H1 (cell line): ENCODE results near the gene FLCN. TPM values are rescaled to one million over a fixed set of nuclear protein-coding genes. Genes with fewer than 3 reads are reported as not detected.

Source experiments
- CTCF ChIA-PET: fragments of 300-600 bp; sonication (Branson Sonifier 250); formaldehyde crosslinking; loops from one replicate; lab custom pipeline; 2021; ENCODE audit not compliant: partially characterized antibody; lab: Charles Lee
- POLR2A ChIA-PET: fragments of 300-600 bp; sonication (Branson Sonifier 250); formaldehyde crosslinking; loops from one replicate; lab custom pipeline; 2021; ENCODE audit warnings: inconsistent platforms; ENCODE audit not compliant: partially characterized antibody; lab: Charles Lee
- DNase-seq, 2 experiments: peaks; one replicate each; pipeline versions ENCODE4 v3.0.0 to v3.0.0-alpha.2; 2010 to 2022; ENCODE audit warnings: low spot score in 2 of 2, low read depth in 1 of 2, mixed read lengths in 1 of 2
- FAIRE-seq: peaks from 2 replicates; lab custom pipeline; 2011; peaks lifted over from hg19 to GRCh38; lab: Jason Lieb, UNC
- H2AFZ ChIP-seq: 2 replicates; pipeline ENCODE4 v1.8.1; 2012; ENCODE audit warnings: low read length, inconsistent platforms
- H2AK5ac ChIP-seq: 2 replicates; pipeline ENCODE4 v1.6.1; 2013; ENCODE audit warnings: low read depth, low read length
- H2BK120ac ChIP-seq: replicated peaks from 2 replicates; pipeline ENCODE3; 2013; ENCODE audit warnings: low read depth, low read length, inconsistent platforms
- H2BK12ac ChIP-seq: 2 replicates; pipeline ENCODE4 v1.6.1; 2013; ENCODE audit warnings: low read depth, low read length
- H2BK15ac ChIP-seq: 2 replicates; pipeline ENCODE4 v1.6.1; 2013; ENCODE audit warnings: low read length
- H2BK20ac ChIP-seq: 2 replicates; pipeline ENCODE4 v1.6.1; 2013; ENCODE audit warnings: low read length
- H2BK5ac ChIP-seq: 2 replicates; pipeline ENCODE4 v1.6.1; 2013; ENCODE audit warnings: low read depth, low read length
- H3K14ac ChIP-seq: 2 replicates; pipeline ENCODE4 v1.6.1; 2013; ENCODE audit warnings: inconsistent platforms; ENCODE audit not compliant: insufficient read length
- H3K18ac ChIP-seq: 2 replicates; pipeline ENCODE4 v1.6.1; 2013; ENCODE audit warnings: low read length; ENCODE audit errors: extremely low read depth
- H3K23ac ChIP-seq: 2 replicates; pipeline ENCODE4 v1.6.1; 2013; ENCODE audit warnings: inconsistent platforms; ENCODE audit not compliant: insufficient read length
- H3K23me2 ChIP-seq: 2 replicates; pipeline ENCODE4 v1.6.1; 2013; ENCODE audit warnings: low read depth, low read length
- H3K27ac ChIP-seq: 2 replicates; pipeline ENCODE4 v1.6.1; 2011; ENCODE audit warnings: low read depth, low read length, inconsistent platforms
- H3K27me3 ChIP-seq, 4 experiments: replicated peaks in 1 of 4; 1 replicate in 1 of 4; 2 replicates in 3 of 4; pipeline versions ENCODE4 v1.6.1 to v1.8.1; 2011 to 2013; ENCODE audit warnings: low read length in 3 of 4, mild to moderate bottlenecking in 3 of 4, inconsistent platforms in 2 of 4, mixed read lengths in 2 of 4, moderate library complexity in 1 of 4; ENCODE audit not compliant: control insufficient read depth in 3 of 4, insufficient read depth in 3 of 4; ENCODE audit errors: extremely low read depth in 1 of 4
- H3K36me3 ChIP-seq, 4 experiments: 2 replicates each; pipeline versions ENCODE4 v1.6.1 to v1.8.1; 2011 to 2013; ENCODE audit warnings: mild to moderate bottlenecking in 4 of 4, low read length in 3 of 4, moderate library complexity in 2 of 4, control low read depth in 1 of 4, inconsistent platforms in 1 of 4; ENCODE audit not compliant: insufficient read depth in 4 of 4, control insufficient read depth in 2 of 4
- H3K4ac ChIP-seq: replicated peaks from 2 replicates; pipeline ENCODE3; 2013; ENCODE audit warnings: low read length, low read depth, mixed read lengths, inconsistent platforms; ENCODE audit not compliant: insufficient read length
- H3K4me1 ChIP-seq, 4 experiments: replicated peaks in 1 of 4; 1 replicate in 1 of 4; 2 replicates in 3 of 4; pipeline versions ENCODE4 v1.6.1 to v1.8.1; 2011 to 2013; ENCODE audit warnings: low read length in 3 of 4, inconsistent platforms in 2 of 4, mixed read lengths in 1 of 4; ENCODE audit not compliant: insufficient read depth in 4 of 4, control insufficient read depth in 3 of 4
- H3K4me2 ChIP-seq, 2 experiments: 2 replicates each; pipeline versions ENCODE4 v1.6.1 to v1.8.1; 2011 to 2013; ENCODE audit warnings: low read depth in 2 of 2, low read length in 2 of 2, control low read depth in 1 of 2, inconsistent platforms in 1 of 2, mild to moderate bottlenecking in 1 of 2; ENCODE audit not compliant: insufficient read depth in 1 of 2
- H3K4me3 ChIP-seq, 4 experiments: fragments of 200-600, 300-600 bp in 1 of 4; sonication (generic), shearing (Covaris generic), sonication (Bioruptor Twin) in 1 of 4; 2 replicates each; pipeline versions ENCODE4 v1.5.1 to v1.8.1; 2011 to 2016; ENCODE audit warnings: low read length in 4 of 4, low read depth in 3 of 4, control low read depth in 2 of 4, inconsistent platforms in 2 of 4, mild to moderate bottlenecking in 2 of 4, mixed read lengths in 1 of 4, moderate library complexity in 1 of 4; ENCODE audit not compliant: insufficient read depth in 2 of 4; ENCODE audit errors: extremely low read depth in 1 of 4
- H3K56ac ChIP-seq: replicated peaks from 2 replicates; pipeline ENCODE3; 2013; ENCODE audit warnings: low read depth, mild to moderate bottlenecking, mixed read lengths, low read length, inconsistent platforms; ENCODE audit not compliant: insufficient read length
- H3K79me1 ChIP-seq: 2 replicates; pipeline ENCODE4 v1.6.1; 2013; ENCODE audit warnings: low read depth, low read length, control low read depth
- H3K79me2 ChIP-seq, 2 experiments: 2 replicates each; pipeline versions ENCODE4 v1.6.1 to v1.8.1; 2012 to 2013; ENCODE audit warnings: low read length in 2 of 2, mild to moderate bottlenecking in 2 of 2, inconsistent platforms in 1 of 2; ENCODE audit not compliant: insufficient read depth in 2 of 2, control insufficient read depth in 1 of 2
- H3K9ac ChIP-seq, 4 experiments: replicated peaks in 1 of 4; 1 replicate in 1 of 4; 2 replicates in 3 of 4; pipeline versions ENCODE4 v1.6.1 to v1.8.1; 2011 to 2013; ENCODE audit warnings: low read depth in 3 of 4, low read length in 3 of 4, control low read depth in 2 of 4, mild to moderate bottlenecking in 2 of 4, moderate library complexity in 2 of 4, inconsistent platforms in 1 of 4; ENCODE audit errors: extremely low read depth in 1 of 4
- H3K9me3 ChIP-seq, 2 experiments: 2 replicates each; pipeline versions ENCODE4 v1.6.1 to v1.8.1; 2012 to 2013; ENCODE audit warnings: mild to moderate bottlenecking in 2 of 2, moderate library complexity in 2 of 2, control low read depth in 1 of 2, inconsistent platforms in 1 of 2, low read depth in 1 of 2, low read length in 1 of 2, mixed read lengths in 1 of 2; ENCODE audit not compliant: insufficient read depth in 2 of 2
- H4K20me1 ChIP-seq, 2 experiments: replicated peaks in 1 of 2; 2 replicates each; pipeline versions ENCODE3 to v1.8.1; 2011 to 2013; ENCODE audit warnings: inconsistent platforms in 2 of 2, low read length in 2 of 2, mild to moderate bottlenecking in 1 of 2; ENCODE audit not compliant: insufficient read depth in 2 of 2, control insufficient read depth in 1 of 2
- H4K5ac ChIP-seq: 2 replicates; pipeline ENCODE4 v1.6.1; 2013; ENCODE audit warnings: low read length, low read depth, mixed read lengths, inconsistent platforms; ENCODE audit not compliant: insufficient read length
- H4K8ac ChIP-seq: 2 replicates; pipeline ENCODE4 v1.8.0; 2013; ENCODE audit warnings: mild to moderate bottlenecking, moderate library complexity, low read length, inconsistent platforms; ENCODE audit not compliant: insufficient read depth; ENCODE audit errors: extremely low read depth
- H4K91ac ChIP-seq: replicated peaks from 2 replicates; pipeline ENCODE3; 2013; ENCODE audit warnings: low read length, mixed read lengths, inconsistent platforms; ENCODE audit not compliant: insufficient read length
- BACH1 ChIP-seq: IDR thresholded peaks from 2 replicates; pipeline ENCODE4 v1.6.1; 2012; ENCODE audit warnings: low read length, improper control_type of control experiment
- CBX5 ChIP-seq: fragments of 300-800, 300-1000 bp; sonication (generic); IDR thresholded peaks from 2 replicates; pipeline ENCODE4 v1.7.1; 2016; ENCODE audit warnings: antibody characterized with exemption, low read length, low read depth
- CHD2 ChIP-seq: IDR thresholded peaks from 2 replicates; pipeline ENCODE4 v1.6.1; 2012; ENCODE audit warnings: low read length, improper control_type of control experiment
- FOSL1 ChIP-seq: IDR thresholded peaks from 2 replicates; pipeline ENCODE4 v1.6.1; 2011; ENCODE audit warnings: mild to moderate bottlenecking, low read depth, low read length, moderate library complexity; ENCODE audit not compliant: insufficient read depth
- MAFK ChIP-seq: IDR thresholded peaks from 2 replicates; pipeline ENCODE4 v1.6.1; 2012; ENCODE audit warnings: low read depth, mild to moderate bottlenecking, improper control_type of control experiment, low read length
- WGBS, 2 experiments: shearing (Covaris generic) in 1 of 2; methylation state at CpG; one replicate each; pipeline versions ENCODE4 v1.1.6 to v1.1.7; 2013 to 2015; ENCODE audit warnings: low lambda C conversion rate in 2 of 2, mixed read lengths in 2 of 2, inconsistent platforms in 1 of 2, low coverage in 1 of 2, missing lambda C conversion rate in 1 of 2; ENCODE audit not compliant: insufficient replicate concordance in 2 of 2, insufficient coverage in 1 of 2, insufficient read length in 1 of 2; ENCODE audit errors: extremely low coverage in 1 of 2, missing lambda C conversion rate in 1 of 2; 5-methylcytosine and 5-hydroxymethylcytosine counted together
- polyA plus RNA-seq, 7 experiments: library from polyadenylated mRNA; depleted of rRNA in 3 of 7; stranded (reverse) in 5 of 7; unstranded in 2 of 7; fragments of >200 nt in 5 of 7; fragments of 200-250 nt in 2 of 7; gene quantifications; 1 replicate in 5 of 7; 2 replicates in 1 of 7; 4 replicates in 1 of 7; pipeline versions ENCODE4 v1.2.1 to v1.2.3, GENCODE V29; 2011 to 2013; ENCODE audit warnings: missing spikeins in 2 of 7, mixed read lengths in 2 of 7
- total RNA-seq: library from RNA; stranded (reverse); fragmentation: NEBNext Ultra II Directional; extraction: Animal tissue kit (Norgen Biotek cat#: 25700); gene quantifications from 2 replicates; pipeline ENCODE4 v1.2.1, GENCODE V29; 2021
- TF ChIP-seq, protein P1 (sequence below), 3 experiments: IDR thresholded peaks; 1 replicate in 2 of 3; 2 replicates in 1 of 3; pipeline versions ENCODE4 v1.5.1 to v1.6.1; 2011; ENCODE audit warnings: low read length in 3 of 3, mild to moderate bottlenecking in 3 of 3, inconsistent platforms in 2 of 3, low read depth in 1 of 3, moderate library complexity in 1 of 3; ENCODE audit not compliant: insufficient read depth in 1 of 3; ENCODE audit errors: control extremely low read depth in 1 of 3
- TF ChIP-seq, protein P2 (sequence below): IDR thresholded peaks from 2 replicates; pipeline ENCODE4 v1.6.1; 2012; ENCODE audit warnings: inconsistent platforms

The FLCN gene
- total and polyA plus RNA-seq, 2 of the 8 experiments (the other 6 are each of a cell fraction or from before 2014, with no cell fraction given) = 15.6 to 34.6 TPM

DNA sequence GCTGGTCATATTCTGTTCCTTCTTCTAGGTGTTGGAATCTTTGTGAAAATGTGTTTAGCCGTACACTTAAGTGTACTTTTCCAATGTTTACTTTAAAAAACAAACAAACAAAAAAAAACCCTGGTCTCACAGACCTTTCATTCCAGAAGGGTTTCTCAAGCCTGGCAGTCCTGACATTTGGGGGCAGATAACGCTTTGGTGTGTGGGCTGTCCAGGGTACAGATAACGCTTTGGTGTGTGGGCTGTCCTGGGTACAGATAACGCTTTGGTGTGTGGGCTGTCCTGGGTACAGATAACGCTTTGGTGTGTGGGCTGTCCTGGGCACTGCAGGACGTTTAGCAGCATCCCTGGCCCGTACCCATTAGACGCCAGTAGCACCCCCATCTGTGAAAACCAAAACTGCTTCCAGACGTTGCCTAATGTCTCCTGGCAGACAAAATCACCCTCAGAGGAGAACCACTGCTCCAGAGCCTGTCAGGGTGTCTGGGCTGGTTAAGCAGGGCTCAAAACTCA lies 15.2 kb upstream of the FLCN start:
- H3K56ac ChIP-seq = no peak overlapping the region
- no peak overlapping the region for H4K8ac ChIP-seq
- H2BK15ac ChIP-seq = no peak overlapping the region
- H3K79me2 ChIP-seq = no peaks in the 10 kb centered on the region
- no peaks in the 10 kb centered on the region for H3K4me1 ChIP-seq
- no peak overlapping the region for H2BK120ac ChIP-seq
- no peak overlapping the region for H3K4ac ChIP-seq
- no peak overlapping the region for H3K27ac ChIP-seq
- H2BK20ac ChIP-seq = no peak overlapping the region
- H3K27me3 ChIP-seq = no peaks in the 10 kb centered on the region
- no peak overlapping the region for H2BK12ac ChIP-seq
- 87% methylated on average over 9 of the region's 9 CpGs; no CpG with 5 or more reads in 1 of the 2 experiments for WGBS, 2 experiments
- no peak overlapping the region for H3K14ac ChIP-seq
- no peak for DNase-seq
- no peak overlapping the region for H3K23ac ChIP-seq
- H3K18ac ChIP-seq = no peak overlapping the region
- H3K23me2 ChIP-seq = no peaks in the 10 kb centered on the region
- POLR2A ChIA-PET = no interaction called here
- H3K79me1 ChIP-seq = peaks cover 2% of the 10 kb centered on the region; the same call in 1 of the 2 replicates
- H4K20me1 ChIP-seq = peaks cover 3% of the 10 kb centered on the region in 2 experiments
- H4K91ac ChIP-seq = no peak overlapping the region
- no peak overlapping the region for H2BK5ac ChIP-seq
- H2AK5ac ChIP-seq = no peak overlapping the region
- no peak overlapping the region for H2AFZ ChIP-seq
- FAIRE-seq = no peak
- no peak overlapping the region for H3K9ac ChIP-seq
- no peak overlapping the region for H3K4me3 ChIP-seq
- no peak overlapping the region for H3K4me2 ChIP-seq
- no peaks in the 10 kb centered on the region for H3K9me3 ChIP-seq
- no peak overlapping the region for H4K5ac ChIP-seq
- H3K36me3 ChIP-seq = peaks cover 18 to 58% (median 42%) of the 10 kb centered on the region in 4 experiments
- CTCF ChIA-PET = interaction anchor here (1.2 to 1.4 kb wide), 2 partner anchors 10 to 18 kb away, joined by 3 to 6 read pairs; no protein-coding TSS in a partner anchor
- TF ChIP-seq MAFK (no peak), CHD2 (no peak), FOSL1 (no peak), BACH1 (no peak), CBX5 (no peak)
- TF ChIP-seq, protein P1, sequence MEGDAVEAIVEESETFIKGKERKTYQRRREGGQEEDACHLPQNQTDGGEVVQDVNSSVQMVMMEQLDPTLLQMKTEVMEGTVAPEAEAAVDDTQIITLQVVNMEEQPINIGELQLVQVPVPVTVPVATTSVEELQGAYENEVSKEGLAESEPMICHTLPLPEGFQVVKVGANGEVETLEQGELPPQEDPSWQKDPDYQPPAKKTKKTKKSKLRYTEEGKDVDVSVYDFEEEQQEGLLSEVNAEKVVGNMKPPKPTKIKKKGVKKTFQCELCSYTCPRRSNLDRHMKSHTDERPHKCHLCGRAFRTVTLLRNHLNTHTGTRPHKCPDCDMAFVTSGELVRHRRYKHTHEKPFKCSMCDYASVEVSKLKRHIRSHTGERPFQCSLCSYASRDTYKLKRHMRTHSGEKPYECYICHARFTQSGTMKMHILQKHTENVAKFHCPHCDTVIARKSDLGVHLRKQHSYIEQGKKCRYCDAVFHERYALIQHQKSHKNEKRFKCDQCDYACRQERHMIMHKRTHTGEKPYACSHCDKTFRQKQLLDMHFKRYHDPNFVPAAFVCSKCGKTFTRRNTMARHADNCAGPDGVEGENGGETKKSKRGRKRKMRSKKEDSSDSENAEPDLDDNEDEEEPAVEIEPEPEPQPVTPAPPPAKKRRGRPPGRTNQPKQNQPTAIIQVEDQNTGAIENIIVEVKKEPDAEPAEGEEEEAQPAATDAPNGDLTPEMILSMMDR (IDR thresholded peaks at IDR 0.05; ENCODE audit: control extremely low read depth in 1 of 3, insufficient read depth in 1 of 3, low read depth in 1 of 3, low read length in 3 of 3) = no peak
- TF ChIP-seq, protein P2, sequence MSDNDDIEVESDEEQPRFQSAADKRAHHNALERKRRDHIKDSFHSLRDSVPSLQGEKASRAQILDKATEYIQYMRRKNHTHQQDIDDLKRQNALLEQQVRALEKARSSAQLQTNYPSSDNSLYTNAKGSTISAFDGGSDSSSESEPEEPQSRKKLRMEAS = no peak
